ENCODE measurements around the gene JMY.

DNA sequence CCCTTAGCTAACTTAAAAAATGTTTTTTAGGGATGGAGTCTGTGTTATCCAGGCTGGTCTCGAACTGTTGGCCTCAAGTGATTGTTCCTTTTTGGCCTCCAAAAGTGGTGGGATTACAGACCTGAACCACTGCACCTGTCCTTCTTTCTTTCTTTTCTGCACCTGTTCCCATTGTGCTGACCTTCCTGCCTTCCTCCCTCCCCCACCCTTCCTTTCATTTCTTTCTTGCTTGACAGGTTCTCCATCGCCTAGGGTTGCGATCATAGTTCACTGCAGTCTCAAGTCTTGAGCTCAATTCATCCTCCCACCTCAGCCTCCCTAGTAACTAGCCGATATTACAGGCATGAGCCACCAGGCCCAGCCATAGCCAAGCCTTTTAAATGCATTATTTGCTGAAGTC, 20.6 kb downstream of the JMY start:
- TF ChIP-seq, protein P1, sequence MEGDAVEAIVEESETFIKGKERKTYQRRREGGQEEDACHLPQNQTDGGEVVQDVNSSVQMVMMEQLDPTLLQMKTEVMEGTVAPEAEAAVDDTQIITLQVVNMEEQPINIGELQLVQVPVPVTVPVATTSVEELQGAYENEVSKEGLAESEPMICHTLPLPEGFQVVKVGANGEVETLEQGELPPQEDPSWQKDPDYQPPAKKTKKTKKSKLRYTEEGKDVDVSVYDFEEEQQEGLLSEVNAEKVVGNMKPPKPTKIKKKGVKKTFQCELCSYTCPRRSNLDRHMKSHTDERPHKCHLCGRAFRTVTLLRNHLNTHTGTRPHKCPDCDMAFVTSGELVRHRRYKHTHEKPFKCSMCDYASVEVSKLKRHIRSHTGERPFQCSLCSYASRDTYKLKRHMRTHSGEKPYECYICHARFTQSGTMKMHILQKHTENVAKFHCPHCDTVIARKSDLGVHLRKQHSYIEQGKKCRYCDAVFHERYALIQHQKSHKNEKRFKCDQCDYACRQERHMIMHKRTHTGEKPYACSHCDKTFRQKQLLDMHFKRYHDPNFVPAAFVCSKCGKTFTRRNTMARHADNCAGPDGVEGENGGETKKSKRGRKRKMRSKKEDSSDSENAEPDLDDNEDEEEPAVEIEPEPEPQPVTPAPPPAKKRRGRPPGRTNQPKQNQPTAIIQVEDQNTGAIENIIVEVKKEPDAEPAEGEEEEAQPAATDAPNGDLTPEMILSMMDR (IDR thresholded peaks at IDR 0.05): no peak
- no peak for TF ChIP-seq POLR2A (IDR thresholded peaks at IDR 0.05)

Data from esophagus squamous epithelium (tissue), 4 donors.